GM19324 (cell line): Measurements from ENCODE around the gene CAMK2N2.

Experiments used
- ATAC-seq: cut with Tn5 transposase; IDR thresholded peaks from one replicate; pipeline ENCODE4 v1.9.1; 2021; ENCODE audit warnings: mild to moderate bottlenecking, moderate library complexity; ENCODE audit not compliant: unreplicated experiment, low FRiP score

CAMK2N2 gene

DNA sequence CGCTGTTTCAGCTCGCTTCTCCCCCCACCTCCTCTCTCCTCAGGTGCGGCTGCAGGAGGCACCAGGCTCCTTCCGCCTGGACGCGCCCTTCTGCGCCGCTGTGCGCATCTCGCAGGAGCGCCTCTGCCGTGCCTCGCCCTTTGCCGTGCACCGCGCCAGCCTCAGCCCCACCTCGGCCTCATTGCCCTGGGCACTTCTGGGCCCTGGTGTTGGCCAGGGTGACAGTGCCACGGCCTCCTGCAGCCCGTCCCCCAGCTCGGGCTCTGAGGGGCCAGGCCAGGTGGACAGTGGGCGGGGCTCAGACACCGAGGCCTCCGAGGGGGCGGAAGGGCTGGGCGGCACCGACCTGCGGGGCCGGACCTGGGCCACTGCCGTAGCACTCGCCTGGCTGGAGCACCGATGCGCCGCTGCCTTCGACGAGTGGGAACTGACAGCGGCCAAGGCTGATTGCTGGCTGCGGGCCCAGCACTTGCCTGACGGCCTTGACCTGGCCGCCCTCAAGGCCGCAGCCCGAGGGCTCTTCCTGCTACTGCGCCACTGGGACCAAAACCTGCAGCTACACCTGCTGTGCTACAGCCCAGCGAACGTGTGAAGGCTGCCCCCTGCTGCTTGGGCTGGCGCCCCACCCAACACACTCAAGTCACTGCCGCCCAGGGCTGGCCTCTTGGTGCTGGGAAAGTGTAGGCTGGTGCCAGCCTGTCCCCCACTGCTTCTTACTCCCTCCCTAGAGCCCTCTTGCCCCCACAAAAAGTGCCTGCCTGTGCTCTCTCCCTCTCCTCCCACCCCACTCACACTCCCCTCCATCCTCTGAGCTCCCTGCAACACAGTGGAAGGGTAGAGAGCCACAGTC, 19.7 kb downstream of the CAMK2N2 start:
- ATAC-seq: no peak

DNA sequence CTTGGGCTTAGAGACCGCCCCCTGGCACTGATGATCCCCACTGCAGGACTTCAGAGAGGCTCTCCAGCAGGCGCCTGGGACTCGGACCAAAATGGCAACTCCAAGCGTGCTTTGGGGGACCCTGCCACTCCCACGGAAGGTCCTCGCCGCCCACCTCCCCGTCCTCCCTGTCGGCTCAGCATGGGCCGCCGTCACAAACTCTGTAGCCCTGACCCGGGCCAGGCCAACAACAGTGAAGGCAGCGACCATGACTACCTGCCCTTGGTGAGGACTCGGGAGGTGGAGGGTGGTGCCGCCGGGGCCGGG, 20.3 kb downstream of the CAMK2N2 start:
- ATAC-seq: no peak

DNA sequence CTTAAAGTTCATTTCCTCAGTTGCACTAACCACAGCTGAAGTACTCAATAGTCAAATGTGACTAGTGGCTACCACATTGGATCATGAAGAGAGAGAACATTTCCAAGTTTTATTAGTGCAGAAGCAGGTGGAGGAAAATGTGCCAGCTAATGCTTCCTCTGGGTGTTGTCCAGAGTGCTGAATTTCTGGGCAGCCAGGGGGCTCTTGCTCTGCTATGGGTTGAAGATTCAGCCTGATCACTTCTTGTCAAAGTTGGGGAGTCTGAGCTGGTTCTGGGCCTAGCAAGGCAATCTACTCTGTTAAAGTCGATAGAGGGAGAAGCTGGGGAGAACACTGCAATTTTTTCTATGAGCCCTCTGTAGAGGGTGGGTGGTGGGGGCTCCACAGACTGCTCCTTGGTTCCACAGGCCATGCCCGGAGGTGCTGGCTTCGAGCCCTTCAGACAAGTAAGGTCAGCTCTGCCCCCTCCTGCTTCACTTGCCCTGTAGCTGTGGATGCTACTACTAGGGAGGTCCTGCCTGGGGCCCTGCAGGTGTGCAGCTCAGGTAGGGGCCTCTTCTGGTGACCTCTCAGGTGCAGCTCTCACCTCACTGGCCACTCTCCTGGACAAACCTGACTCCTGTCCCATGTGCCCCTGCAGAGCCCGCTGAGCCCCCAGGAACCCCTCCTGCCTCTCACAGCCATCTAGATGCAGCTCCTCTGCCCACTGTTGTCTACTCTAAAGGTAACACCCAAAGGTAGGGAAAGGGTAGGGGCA, 20.8 kb downstream of the CAMK2N2 start:
- ATAC-seq: no peak

DNA sequence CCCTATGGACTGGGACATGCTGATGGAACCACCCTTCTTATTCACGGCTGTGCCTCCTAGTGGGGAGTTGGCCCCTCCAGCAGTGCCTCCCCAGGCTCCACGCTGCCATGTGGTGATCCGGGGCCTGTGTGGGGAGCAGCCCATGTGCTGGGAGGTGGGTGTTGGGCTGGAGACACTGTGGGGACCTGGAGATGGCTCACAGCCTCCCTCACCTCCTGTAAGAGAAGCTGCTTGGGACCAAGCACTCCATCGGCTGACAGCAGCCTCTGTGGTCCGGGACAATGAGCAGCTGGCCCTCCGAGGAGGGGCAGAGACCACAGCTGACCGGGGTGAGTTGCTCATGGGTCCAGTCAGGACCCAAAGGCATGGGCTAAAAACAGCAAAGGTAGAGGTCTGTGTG, 21.6 kb downstream of the CAMK2N2 start:
- ATAC-seq: no peak

DNA sequence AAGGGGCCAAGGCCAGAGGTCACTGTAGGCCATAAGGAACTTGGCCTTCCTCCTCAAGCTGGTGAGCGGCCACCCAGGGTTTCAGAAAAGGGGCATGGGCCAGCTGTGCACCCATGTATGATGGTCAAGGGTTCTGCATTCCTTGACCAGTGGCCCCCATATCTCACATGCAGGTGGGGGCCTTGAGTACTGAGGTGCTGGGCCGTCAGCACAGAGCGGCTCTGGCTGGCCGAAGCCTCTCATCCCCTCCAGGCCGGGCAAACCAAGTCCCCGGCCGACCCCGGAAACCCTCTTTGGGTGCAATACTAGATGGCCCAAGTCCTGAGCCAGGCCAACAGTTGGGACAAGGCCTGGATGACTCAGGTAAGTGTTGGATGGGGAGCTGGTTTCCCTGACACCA, 22.1 kb downstream of the CAMK2N2 start:
- ATAC-seq: no peak

DNA sequence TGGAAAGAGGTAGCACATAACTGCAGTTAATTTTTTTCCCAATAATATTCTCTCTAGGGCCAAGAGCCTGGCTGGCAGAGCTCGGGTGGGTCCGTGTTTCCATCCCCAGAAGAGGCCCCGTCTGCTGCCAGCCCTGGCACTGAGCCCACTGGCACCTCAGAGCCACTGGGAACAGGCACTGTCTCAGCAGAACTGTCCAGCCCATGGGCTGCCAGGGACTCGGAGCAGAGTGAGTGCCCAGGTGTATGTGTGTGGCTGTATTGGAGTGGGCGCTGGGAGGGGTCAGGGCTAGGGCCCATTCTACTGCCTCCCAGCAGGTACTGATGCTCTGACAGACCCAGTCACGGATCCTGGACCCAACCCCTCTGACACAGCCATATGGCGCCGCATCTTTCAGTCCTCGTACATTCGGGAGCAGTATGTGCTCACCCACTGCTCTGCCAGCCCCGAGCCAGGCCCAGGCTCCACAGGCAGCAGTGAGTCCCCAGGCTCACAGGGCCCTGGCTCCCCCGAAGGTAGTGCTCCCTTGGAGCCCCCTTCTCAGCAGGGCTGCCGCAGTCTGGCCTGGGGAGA, 23.0 kb downstream of the CAMK2N2 start:
- no peak for ATAC-seq

DNA sequence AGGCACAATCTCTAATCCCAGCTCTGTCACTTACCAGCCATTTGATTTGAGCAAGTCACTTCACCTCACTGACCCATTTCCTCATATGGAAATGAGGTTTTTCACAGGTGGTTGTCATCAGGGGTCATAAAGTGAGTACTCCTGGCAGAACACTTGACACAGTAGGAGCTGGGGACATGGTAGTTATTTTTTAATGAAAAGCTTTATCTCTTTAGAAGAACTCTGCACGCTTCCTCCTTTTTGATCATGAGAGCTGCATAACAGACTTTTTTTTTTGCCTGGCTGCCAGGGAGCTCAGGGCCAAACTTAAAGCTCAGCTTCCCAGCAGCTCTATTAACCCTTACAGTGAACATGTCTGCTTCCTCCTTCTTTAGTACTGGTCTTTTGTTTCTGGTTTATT, 23.5 kb downstream of the CAMK2N2 start:
- no peak for ATAC-seq

DNA sequence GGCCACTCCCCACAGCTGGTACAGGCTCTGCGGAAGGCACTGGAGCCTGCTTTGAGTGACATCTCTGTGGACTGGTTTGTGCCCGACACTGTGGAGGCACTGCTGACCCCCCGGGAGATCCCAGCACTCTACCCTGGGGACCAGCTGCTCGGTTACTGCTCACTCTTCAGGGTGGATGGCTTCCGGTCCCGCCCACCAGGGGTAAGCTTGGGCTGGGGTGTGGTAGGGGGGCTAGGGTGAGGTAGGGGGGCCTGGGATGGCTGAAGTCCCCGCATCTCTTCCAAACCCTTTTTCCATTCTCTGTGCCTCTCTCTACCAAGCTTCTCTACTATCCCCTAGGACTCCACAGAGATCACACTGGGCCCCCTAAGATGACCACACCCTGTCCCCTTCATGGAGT, 24.1 kb downstream of the CAMK2N2 start:
- ATAC-seq: no peak

DNA sequence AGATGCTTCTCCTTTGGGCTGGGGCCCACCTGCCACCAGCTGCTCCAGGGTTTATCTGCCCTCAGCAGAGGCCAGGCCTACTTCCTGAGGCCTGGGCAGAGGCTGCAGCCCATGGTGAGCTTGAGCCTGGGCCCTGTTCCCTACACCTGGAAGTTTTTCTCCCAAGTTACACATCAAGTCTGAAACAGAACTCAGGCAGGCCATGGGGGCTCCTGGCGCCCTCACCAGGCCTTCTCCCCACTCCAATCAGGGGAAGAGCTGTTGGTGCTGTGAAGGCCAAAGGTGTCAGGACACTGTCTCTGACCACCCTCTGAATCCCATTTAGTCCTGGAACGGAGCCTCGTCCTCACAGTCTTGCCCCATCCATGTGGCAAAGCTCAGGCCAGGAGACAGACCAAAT, 24.7 kb downstream of the CAMK2N2 start:
- no peak for ATAC-seq

DNA sequence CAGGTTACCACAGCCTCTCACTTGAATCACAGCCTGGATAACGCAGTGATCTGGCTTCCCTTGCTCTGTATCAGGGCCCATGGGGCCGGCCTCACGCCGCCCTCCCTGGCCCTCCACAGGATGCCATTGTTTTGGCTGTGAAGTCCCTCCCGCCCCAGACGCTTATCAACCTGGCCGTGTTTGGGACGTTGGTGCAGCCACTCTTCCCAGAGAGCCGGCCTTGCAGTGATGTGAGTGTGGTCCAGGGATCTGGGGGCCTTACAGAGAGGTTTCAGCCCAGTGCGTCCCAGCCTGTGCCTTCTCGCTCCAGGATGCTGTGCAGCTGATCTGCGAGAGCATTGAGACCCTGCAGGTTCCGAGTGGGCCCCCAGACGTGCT, 25.3 kb downstream of the CAMK2N2 start:
- no peak for ATAC-seq

DNA sequence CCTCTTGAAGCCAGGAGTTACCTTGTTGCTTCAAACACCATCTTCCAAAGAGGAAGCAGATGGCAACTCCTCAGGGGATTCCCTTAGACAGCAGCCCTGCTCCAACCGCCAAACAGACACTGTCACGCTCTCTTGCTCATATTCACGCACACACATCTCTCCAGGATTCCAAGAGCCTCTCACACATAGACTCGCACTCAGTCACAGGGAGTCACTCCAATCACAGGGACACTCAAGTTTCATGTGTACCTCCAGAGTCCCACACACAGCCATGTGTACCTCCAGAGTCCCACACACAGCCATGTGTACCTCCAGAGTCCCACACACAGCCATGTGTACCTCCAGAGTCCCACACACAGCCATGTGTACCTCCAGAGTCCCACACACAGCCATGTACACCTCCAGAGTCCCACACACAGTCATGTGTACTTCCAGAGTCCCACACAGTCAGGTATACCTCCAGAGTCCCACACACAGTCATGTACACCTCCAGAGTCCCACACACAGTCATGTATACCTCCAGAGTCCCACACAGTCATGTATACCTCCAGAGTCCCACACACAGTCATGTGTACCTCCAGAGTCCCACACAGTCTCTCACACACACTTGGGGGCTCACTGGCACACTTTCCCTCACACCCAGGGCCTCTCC, 25.8 kb downstream of the CAMK2N2 start:
- no peak for ATAC-seq

DNA sequence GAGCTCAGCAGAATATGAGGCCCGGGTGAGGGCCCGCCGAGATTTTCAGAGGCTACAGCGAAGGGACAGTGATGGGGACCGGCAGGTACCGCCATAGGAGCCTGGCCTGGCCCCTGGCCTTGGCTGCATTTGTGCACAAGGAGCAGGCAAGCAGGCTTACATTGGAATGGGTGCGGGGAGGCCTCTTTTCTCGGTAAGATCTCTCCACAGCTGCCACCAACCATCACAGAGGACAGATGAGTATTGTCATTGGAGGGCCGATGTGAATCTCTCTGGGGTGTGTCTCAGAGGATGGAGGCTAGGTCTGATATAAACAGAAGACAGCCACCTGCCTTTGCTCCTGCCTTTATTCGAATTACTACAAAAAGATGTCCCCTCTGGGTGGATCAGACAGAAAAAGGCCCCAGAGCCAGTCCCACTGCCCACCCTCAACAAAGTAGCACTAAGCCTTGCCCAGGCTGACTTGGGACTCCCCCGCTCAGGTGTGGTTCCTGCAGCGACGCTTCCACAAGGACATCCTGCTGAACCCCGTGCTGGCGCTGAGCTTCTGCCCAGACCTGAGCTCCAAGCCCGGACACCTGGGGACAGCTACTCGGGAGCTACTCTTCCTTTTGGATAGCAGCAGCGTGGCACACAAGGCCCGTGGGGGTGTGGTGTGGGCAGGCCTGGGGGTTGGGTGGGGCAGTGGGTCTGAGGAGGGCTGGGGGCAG, 26.5 kb downstream of the CAMK2N2 start:
- ATAC-seq: no peak

DNA sequence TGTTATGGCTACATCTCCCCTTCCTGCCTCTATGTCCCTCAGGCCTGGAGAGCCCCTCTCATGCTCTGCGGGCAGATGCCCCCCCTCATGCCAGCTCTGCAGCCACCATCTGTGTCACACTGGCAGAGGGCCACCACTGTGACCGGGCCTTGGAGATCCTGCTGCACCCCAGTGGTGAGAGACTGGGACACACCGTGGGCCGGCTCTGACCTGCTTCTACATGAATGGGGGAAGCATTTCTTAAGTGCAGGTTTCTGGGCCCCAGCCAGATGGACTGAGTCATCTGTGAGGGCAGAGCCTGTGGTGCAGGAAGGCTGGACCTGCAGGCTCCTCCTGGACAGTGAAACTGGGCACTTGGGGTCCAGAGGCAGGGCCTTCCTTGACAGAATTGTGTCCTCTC, 27.1 kb downstream of the CAMK2N2 start:
- no peak for ATAC-seq

DNA sequence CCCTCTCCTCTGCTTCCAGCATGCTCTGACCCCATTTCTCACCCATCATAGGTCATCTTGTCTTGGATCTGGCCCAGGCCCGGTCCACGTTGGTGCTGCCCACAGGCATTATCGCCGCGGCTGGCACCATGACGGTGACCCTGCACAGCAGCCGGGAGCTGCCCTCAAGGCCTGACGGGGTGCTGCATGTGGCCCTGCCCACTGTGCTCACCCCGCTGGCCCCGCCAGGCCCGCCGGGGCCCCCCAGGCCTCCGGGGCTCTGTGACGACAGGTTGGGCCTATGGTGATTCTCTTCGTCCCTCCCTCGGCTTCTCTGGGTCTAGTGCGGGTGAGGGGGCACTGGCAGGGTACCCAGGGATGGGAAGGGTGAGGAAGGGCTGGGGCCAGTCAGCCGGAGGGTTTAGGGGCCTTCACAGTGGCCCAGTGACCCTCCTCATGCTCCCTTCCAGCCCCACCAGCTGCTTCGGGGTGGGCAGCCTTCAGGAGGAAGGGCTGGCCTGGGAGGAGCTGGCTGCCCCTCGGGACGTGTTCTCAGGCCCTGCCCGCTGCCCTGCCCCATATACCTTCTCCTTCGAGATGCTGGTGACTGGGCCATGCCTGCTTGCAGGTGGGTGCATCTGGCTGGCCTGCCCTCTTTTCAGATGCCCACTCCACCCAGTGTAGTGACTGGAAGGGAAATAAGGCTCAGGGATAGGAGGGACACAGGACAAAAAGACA, 28.1 kb downstream of the CAMK2N2 start:
- ATAC-seq: no peak

DNA sequence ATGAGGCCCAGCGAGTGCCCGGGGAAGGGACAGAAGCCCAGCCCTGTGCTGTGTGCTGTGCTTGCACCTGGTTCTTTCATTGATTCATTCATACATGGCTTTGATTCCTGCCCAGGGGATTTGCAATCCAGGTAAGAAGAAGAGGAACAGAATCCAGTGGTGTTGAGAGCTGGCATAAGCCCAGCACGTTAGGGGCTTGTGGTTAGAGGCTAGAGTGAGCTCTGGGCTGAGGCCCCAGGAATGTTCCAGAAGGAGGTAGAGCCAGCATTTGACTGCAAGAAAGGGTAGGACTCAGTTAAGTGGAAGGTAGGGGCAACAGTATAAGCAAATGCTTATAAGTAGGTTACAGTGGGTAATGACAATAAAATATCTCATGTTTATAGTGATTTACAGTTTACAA, 29.7 kb downstream of the CAMK2N2 start:
- no peak for ATAC-seq

DNA sequence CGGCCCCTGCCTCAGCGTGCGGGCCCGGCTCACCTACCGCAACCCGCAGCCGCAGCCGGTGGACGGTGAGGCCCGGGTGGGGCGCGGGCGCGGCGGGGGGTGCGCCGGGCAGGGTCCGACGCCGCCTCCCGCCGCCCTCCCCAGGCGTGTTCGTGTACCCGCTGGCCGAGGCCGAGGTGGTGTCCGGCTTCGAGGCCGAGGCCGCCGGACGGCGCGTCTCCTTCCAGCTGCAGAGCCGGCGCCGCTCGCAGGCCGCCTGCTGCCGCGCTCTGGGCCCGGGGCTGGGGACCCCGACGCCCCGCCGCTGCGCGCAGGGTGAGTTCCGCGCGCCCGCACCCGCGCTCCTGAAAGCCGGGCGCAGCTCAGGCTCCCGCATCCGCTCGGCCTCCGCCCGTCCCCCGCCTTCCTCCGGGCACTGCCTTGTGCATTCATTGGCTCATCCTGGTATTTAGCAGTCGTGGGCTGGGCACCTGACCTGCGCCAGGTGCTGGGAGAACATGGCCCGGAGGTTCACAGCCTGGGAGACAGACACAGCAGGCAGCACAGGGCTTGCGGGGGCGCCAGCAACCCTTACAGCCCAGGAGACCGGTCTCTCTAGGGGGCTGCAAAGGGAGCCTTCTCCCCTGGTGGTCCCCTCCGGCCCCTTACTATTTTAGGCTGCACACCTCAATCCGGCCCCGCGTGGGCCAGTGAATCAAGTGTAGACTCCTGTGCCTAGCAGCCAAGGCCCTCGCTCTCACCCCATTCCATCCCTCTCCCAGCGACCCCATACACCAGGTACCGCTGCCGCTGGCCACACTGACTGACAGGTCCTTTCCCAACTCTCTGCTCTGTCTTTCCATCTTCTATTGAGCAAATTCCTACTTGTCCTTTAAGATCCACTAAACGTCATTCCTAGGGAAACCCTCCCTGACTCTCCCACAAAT, 30.5 kb downstream of the CAMK2N2 start:
- no peak for ATAC-seq

DNA sequence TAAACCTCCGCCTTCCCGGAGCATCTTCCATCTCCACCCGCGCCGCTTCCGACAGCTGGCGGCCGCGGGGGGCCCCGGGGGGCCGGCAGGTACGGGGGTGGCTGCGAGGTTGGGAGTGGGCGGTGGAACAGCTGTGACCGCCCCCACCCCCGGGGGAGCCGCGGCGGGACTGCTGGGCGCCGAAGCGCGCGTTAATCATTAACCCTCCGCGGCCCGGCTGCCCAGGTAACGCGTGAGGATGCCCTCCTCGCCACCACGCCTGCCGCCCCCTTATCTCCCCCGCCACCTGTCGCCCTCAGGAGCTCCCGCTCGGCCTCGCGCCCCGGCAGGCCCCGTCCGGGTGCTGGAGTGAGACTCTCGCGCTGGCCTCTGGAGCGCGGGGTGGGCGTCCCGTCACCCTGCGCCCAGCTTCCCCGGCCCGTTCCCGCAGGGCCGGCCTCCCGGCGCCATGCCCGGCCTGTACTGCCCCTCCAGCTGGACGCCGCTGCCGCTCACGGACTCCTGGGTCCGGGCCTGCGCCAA, 31.2 kb downstream of the CAMK2N2 start:
- ATAC-seq: peak; percentile 4

DNA sequence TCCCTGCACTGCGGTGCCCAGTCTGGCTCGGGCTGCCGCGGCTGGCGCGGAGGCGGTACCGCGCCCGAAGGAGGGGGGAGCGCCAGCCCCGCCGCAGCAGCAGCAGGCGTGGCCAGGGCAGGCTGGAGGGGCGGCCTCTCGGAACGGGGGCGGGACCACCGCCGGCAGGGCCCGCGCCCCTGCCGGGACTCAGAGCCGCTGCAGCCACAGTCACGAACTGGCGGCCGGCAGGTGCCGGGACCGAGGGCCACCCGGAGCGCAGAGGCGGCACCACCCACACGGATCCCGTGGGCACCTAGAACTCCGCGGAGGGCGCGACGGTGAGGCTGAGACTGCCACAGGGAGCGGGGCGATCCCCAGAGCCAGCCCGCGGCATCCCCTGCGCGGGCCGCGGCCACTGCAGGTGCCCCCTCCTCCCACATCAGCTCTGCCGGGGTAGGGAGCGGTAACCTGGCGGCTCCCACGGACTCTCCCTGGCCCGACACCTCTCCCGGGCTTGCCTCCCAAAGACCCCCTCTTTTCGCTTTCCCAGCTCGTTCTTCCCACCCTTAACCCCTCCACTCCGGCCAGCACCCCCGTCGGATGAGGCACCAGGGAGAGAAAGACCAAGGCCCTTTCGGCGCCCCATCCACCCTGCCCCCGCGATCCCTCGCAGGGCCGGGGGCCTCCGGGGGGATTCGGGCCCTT, 31.8 kb downstream of the CAMK2N2 start, which contains the start of gene VWA5B2:
Gene VWA5B2, plus strand, starts transcription at position 192 of the 687 bp plus-strand sequence. CDS start 944 bp downstream, outside the sequence.
- ATAC-seq: peak; percentile 84
